ENCODE measurements around the gene NOC3L.
A peak's percentile ranks its signal among the peaks of the same experiment; 100 is the strongest.
"Not testable (repeated sequence)": the region's sequence is repeated elsewhere in the genome, so short reads cannot be mapped to it uniquely, and the experiment has no call there.

Gene NOC3L, protein sequence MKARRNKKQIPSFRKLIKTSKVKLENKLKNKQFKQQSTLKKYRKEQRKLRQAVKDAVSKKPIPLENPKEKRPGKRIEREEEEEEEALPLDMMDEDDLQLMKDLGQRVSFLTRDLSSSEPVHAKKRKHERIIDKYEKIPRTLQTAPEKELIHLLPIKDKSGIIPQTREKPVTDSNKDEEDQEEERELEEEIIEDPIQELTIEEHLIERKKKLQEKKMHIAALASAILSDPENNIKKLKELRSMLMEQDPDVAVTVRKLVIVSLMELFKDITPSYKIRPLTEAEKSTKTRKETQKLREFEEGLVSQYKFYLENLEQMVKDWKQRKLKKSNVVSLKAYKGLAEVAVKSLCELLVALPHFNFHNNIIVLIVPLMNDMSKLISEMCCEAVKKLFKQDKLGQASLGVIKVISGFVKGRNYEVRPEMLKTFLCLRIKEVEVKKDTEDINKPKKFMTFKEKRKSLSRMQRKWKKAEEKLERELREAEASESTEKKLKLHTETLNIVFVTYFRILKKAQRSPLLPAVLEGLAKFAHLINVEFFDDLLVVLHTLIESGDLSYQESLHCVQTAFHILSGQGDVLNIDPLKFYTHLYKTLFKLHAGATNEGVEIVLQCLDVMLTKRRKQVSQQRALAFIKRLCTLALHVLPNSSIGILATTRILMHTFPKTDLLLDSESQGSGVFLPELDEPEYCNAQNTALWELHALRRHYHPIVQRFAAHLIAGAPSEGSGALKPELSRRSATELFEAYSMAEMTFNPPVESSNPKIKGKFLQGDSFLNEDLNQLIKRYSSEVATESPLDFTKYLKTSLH

DNA sequence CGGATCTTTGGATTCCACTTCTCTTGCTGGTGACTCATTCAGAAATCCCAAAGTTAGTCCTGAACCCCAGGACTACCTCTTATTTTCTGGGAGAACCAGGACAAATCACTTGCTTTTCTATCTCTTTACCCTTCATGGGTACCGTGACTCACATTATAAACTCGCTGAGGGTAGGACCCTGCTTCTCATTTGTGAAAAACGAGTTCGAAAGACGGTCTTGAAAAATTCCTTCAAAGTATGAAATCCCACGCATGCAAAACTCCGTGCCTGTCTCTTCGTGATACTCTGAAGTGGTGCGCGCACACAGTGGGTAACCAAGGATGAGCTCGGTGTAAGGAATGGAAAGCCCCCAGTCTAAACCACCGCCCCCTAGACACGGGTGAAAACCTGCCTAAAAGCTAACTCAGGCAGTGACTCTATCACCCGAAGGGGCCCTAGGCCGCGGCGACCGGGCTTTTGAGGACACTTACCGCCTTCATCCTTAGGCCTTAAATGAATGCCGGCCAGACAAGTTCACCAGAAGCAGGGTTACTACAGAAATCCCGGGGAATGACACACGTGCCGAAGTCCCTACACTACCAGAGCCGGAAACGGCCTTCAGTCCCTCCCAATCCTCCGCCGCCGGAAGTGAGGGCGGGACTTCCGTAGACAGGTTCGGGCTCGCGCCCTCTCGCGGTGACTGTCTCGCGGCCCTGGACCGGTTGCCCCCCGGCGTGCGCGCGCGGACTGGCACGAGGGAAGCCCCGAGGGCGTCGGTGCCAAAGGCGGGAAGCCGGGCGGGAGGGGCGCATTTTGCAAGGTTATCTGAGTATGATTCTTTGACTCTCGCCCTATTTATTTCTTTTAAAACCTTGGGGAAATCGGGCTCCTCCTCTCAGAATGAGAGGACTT, at the start of gene NOC3L:
TSS of gene NOC3L (minus strand) at position 580 of the 891 bp plus-strand sequence. CDS start at position 479, 101 bp downstream.
- peak; percentile 96 for DNase-seq (ENCODE audit: low spot score)

DNA sequence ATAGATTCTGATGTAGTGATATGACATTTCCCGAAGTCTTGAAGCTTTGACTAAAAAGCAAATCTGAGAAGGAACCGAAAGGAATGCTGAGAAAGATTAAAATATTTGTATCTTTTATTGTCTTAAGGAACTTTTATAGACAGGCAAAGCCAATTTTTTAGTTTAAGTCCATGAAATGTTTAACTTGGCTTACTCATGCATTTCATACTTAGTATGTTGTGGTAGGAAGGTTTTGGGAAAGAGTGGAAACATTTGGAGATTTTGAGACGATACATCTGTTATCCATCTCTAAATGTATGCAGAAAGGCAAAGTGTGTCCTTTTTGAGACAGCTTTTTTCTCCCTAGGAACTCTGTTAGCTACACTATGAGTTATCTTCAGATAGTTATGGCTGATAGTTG, 49.7 kb upstream of the NOC3L start:
- DNase-seq (ENCODE audit: low spot score): peak; percentile 26

DNA sequence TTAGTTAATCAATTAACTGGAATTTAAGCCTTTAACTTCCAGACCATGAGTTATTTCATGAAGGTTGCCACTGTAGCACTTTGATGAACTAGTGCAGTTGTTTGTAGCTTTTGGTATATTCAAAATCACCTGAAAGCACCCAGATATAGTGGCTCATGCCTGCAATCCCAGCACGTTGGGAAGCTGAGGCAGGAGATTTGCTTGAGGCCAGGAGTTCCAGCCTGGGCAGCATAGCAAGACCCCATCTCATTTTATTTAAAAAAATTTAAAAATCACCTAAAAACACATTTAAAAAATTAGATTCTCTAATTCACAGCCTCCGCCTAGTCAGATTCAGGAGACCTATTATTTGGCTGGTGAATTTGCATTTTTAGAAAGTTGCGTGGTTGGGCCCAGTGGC, 48.6 kb upstream of the NOC3L start:
- no peak for DNase-seq (ENCODE audit: low spot score)

DNA sequence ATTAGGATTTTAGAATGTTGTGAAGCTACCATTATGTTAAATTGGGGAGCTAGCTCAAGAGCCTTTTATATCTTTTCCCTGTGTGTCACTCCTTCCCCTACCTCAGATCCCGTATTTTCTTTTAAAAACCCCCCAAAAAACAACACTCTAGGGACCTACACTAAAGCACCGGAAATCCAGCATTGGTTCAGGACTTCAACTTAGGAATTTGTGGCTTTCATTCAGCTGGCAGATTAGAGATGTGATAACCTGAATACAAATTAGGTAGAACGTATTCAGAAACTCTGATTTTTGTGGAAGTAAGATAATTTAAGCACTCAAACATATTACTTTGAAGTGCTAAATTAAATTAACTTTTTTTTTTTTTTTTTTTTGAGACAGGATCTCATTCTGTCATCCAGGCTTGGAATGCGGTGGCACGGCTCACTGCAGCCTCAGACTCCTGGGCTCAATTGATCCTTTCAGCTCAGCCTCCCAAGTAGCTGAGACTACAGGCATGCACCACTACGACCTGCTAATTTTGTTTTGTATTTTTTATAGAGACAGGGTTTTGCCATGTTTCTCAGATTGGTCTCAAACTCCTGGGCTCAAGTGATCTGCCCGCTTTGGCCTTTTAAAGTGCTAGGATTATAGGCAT, 46.4 kb upstream of the NOC3L start:
- DNase-seq (ENCODE audit: low spot score): no peak

DNA sequence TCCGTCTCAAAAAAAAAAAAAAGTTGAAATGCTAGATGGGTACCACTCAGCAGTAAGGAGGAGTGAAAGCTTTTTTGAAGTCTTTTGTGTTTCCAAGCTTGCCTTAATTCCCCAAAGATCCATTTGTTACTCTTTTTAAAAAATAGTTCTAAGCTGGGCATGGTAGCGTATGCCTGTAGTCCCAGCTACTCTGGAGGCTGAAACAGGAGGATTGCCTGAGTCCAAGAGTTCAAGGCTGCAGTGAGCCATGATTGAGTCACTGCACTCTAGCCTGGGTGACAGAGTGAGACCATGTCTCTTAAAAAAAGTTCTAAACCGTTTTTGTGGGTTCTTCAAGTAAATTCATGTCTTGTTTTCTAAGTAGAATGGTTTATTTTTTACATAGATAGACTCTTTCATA, 44.9 kb upstream of the NOC3L start:
- DNase-seq (ENCODE audit: low spot score): no peak

DNA sequence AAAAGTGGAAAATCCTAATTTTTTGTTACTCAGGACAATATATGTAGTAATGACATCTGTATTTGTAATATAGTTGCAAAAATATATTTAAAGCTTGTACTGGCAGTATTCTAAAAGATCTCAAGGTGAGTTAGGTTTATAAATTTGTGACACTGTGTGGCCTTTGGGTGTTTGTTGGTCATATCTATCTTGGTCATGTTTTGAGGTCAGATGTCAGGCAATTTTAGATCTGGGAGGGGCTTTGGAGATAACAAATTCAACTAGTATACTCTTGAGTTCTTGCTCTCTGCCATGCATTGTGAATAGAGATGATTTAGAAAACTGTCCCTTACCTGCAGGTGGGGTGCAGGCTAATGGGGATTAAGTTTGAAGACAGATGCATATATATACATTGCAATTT, 42.7 kb upstream of the NOC3L start:
- DNase-seq (ENCODE audit: low spot score): no peak

DNA sequence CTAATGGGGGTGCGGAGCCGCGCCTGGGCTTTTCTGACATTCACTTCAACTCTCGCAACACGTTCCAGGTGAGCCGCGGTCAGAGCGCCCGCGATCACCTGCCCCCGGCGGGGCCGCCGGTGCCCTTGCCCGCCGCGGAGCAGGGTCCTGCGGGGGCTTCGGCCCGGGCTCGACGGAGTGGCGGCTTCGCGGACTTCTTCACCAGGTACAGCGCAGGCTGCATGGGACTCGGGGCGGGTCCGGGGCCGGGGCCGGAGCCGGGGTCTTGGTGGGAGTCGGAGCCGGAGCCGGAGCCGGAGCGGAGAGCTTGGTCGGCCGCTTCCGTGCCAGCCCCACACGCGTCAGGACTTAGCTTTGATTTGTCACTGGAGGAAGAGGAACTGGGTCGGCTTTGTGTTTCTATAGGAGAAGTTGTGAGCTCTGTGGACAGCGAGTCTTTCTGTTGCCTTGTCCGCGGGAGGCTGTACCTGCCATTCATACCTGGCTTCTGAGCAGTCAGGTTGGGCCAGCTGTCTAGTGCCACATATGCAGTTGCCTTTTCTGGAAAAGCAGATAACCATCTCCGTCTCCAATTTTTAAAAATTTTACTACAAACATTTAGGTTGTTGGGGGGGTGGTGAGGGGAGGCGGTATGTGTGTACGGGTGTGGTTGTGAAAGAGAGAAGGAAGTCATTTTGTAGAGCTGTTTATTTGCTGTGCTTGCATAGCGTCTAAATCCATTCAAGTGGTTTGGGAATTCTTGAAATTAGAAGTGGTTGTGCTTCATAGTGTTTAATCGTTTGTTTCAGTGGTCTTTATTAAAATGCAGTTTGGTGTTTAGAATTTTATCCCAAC, 40.9 kb upstream of the NOC3L start:
- peak; percentile 59 for DNase-seq (ENCODE audit: low spot score)

DNA sequence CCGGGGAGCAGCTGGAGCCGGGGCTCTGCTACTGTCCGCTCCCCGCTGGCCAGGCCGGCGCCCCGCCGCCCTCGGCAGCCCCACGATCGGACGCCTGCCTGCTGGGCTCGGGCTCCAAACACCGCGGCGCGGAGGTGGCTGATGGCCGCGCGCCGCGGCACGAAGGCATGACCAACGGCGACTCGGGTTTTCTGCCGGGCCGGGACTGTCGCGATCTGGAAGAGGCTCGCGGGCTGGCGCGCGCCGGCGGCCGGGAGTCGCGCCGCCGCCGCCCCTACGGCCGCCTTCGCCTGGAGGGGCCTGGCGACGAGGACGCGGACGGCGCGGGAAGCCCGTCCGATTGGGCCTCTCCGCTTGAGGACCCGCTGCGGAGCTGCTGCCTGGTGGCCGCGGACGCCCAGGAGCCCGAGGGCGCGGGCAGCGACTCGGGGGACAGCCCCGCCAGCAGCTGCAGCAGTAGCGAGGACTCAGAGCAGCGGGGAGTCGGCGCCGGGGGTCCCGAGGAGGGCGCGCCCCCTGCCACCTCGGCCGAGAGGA, 40.2 kb upstream of the NOC3L start:
- DNase-seq (ENCODE audit: low spot score): peak; percentile 64

DNA sequence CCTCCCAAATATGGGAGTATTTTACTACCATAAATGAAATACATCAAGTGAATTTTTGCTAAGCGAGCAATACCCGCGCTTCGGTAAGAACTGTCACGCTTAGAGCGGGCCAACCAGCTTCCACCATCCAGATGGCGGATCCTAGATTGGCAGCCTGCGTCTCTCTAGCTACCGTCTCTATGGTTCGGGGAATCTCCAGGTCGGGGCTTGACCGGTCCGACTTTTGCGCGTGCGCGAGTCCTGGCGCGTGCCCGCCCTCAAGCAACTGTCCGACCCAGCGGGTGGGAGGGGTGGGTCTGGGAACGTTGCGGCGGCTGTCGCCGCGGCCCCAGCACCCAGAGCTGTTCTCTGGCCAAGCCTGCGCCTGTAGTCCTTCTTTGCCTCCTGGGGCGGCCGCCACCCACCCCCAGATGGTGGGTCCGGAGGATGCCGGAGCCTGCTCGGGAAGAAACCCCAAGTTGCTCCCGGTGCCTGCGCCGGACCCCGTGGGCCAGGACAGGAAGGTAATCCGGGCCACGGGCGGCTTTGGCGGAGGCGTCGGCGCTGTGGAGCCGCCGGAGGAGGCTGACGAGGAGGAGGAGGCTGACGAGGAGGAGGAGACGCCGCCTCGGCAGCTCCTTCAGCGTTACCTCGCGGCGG, 39.6 kb upstream of the NOC3L start, which contains the start of gene TBC1D12:
TSS of gene TBC1D12 (plus strand) at position 338 of the 639 bp plus-strand sequence. CDS start at position 411, 73 bp downstream.
- peak; percentile 97 for DNase-seq (ENCODE audit: low spot score)

DNA sequence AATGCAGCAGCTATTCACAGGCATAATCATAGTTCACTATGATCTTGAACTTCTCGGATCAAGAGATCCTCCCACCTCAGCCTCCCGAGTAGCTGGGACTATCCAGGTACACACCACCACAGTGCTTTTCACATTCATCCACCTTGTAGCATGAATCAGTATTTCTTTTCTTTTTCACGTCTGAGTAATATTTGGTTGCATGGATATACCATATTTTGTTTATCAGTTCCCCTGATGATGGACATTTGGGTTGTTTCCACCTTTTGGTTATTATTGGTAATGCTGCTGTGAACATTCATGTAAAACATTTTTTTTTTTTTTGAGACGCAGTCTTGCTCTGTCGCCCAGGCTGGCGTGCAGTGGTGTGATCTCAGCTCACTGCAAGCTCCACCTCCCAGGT, 36.0 kb upstream of the NOC3L start:
- no peak for DNase-seq (ENCODE audit: low spot score)

DNA sequence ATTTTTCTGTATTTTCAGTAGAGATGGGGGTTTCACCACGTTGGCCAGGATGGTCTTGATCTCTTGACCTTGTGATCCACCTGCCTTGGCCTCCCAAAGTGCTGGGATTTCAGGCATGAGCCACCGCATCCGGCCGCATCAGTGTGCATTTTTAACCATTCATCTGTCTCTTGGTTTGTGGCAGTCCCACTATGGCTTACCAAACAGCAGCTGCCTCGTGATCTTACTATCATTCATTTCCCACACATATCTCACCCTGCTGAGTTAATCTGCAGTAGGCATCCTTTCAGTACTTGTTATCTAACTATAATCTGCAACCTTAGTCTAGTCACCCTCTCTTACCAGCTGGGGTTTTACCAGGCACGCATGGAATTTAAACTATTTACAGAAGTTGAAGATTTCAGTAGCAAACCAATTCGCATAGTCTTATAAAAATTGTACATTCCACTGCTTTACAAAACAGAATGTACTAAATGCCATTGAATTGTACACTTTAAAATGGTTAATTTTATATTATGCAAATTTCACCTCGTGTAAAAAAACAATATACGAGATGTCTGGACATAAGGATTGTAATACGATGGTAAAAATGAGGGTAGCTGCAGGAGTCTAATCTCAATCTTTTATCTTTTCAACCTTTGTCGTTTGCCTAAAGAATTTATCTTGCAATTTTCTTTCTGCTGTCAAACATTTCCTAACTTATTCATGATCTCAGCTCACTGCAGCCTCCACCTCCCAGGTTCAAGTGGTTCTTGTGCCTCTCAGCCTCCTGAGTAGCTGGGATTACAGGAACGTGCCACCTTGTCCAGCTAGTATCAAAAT, 35.0 kb upstream of the NOC3L start:
- peak; percentile 19 for DNase-seq (ENCODE audit: low spot score)

DNA sequence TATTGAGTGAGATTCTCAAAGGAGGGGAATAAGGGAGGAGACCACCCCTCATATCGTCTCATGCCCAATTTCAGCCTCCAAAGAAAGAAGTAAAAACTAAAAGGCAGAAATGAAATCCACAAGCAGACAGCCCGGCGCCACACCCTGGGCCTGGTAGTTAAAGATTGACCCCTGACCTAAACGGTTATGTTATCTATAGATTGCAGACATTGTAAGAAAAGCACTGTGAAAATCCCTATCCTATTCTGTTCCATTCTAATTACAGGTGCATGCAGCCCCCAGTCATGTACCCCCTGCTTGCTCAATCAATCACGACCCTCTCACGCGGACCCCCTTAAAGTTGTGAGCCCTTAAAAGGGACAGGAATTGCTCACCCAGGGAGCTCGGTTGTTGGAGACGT, 29.4 kb upstream of the NOC3L start:
- not testable (repeated sequence) for DNase-seq (ENCODE audit: low spot score)

DNA sequence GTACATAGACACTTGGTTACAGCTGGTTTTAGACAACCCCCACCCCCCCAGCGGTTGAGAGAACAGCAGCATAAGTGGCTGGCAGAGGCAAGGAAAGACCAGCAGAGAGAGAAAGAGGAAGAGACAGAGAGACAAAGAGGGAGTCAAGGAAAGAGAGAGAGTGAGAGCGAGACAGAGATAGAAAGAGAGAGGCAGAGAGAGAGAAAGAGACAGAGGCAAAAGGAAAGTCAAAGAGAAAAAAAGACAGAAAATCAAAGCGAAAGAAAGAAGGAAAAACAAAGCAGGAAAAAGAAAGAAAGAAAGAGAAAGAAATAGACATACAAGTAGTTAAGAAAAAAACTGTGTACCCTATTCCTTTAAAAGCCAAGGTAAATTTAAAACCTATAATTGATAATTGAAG, 23.0 kb upstream of the NOC3L start:
- DNase-seq (ENCODE audit: low spot score): not testable (repeated sequence)

DNA sequence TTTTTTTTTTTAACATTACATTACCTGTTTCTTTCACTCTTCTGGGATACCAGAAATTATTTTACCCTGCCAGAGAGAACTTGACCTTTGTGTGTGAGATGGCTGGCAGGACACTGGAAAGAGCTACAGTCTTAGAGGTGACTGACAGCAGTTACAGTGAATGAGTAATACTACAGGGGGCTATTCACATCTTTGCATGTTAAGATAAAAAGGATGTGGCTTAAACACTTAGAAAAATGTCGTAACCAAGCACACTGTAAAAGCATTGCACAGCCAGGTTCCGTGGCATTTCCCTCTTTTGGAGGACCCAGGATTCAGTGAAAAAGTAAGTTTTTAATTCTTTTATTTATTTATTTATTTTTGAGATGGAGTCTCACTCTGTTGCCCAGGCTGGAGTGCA, 20.8 kb upstream of the NOC3L start:
- DNase-seq (ENCODE audit: low spot score): no peak

DNA sequence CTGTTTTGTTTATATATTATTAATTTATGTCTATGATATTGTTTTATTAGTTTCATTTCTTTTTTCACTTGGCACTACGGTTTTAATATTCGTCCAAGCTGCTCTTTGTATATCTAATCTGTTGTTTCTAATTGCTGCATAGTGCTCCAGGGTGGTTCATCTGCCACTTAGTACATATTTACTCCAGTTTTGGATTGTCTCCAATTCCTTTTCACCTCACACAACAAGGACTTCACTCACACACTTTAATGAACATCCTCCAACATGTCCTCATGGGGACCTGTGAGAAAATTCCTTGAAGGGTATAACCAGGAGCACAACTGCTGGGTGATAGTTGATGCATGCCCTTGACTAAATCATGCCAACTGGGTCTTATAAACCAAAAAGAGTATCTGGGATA, 14.1 kb upstream of the NOC3L start:
- no peak for DNase-seq (ENCODE audit: low spot score)

DNA sequence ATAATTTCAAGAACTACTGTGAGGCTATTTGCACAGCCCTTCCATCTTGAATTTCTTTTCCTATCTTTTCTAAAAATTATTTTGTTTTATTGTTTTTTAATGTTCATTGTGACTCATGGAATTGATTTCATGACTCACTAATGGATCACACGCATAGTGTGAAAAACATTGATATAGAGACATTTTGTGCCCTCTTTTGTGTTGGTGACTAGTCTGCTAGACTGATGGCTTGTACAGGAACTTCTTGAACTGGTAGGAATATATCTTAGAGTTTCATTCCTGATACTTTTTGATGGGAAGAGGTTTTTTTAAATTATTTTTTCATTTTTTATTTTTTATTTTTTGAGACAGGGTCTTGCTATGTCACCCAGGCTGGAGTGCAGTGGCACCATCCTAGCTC, 12.6 kb upstream of the NOC3L start:
- DNase-seq (ENCODE audit: low spot score): no peak

DNA sequence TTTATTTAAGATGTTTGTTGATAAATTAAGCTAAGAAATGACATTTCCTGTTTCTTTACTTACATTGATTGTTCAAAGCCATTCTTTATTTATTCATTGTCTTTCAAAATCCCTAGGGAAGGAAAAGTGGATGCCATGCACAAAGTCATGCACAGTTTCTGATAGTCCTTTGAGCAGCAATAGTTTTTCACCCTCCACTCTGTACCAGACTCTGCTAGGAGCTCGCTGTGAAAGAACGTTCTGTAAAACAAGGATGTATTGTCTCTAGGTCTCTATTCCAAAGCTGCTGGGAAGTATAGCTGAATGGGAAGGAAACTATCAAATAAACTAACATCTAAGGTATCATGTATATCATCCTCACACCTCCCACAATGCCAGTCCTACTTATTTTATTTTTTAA, 7.8 kb upstream of the NOC3L start:
- no peak for DNase-seq (ENCODE audit: low spot score)

DNA sequence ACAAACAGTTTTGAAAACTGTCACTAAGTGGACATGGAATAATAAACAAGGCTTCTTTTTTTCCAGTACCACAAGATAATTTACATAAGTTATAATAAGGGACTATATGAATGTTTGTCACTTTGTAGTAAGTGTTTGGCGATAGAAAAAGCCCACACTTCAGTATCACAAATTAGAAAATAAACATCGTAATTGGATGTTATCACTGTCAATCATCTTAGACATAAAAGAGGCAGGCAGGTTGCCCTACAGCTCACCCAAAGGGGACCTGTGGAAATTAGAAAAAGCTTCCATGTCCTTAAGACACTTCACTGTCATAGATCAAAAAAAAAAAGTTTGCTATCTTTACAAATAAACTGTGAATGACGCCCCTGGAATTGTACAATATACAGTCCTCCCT, 3.6 kb upstream of the NOC3L start:
- DNase-seq (ENCODE audit: low spot score): no peak

DNA sequence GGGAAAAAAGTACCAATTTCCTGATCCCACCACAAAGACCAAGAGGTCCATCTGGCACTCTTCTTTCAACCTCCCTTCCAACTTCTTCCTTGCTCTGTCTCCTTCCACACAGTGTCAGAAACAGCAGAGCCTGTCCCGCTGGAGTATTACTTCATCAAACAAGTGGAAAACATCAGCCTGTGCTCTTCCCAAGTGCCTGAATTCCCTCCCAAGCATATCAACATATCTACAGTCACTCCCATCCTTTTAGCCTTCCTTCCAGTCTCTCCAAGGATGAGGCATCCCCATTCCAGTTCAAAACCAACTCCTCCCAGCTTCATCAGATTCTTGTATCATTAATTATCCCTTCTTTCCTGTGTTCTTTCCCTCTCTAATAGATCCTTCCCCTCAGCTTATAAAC, 1.7 kb upstream of the NOC3L start:
- no peak for DNase-seq (ENCODE audit: low spot score)

Data from GM03348 (cell line).